Measurements from ENCODE around the gene SHISA5.
A peak's percentile ranks its signal among the peaks of the same experiment; 100 is the strongest.

Gene SHISA5

DNA sequence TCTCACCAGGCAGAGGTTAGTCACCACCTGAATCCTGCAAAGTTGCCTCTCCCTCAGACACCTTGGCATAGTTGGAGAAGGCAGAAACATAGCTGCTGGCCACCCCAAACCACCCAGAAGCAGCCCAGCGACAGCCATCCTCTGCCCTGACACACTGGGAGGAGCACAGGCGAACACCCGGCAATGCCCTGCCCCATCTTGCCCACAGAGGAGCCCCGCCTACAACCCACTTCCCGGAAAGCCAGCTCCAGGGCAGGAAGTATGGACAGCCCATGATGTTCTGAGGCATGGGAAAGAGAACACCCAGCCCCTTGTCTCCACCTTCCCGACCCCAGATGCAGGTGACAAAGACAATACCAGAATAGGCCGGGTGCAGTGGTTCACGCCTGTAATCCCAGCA lies 12.6 kb upstream of the SHISA5 start:
- Histone ChIP-seq H3K36me3 (no peaks in the 10 kb centered on the region), H3K4me3 (ENCODE audit: low read depth, low read length) (no peak overlapping the region), H3K27me3 (ENCODE audit: insufficient read depth, low read depth, severe bottlenecking) (no peaks in the 10 kb centered on the region), H3K27ac (no peak overlapping the region), H3K9me3 (ENCODE audit: severe bottlenecking) (no peaks in the 10 kb centered on the region)
- TF ChIP-seq, protein P1, sequence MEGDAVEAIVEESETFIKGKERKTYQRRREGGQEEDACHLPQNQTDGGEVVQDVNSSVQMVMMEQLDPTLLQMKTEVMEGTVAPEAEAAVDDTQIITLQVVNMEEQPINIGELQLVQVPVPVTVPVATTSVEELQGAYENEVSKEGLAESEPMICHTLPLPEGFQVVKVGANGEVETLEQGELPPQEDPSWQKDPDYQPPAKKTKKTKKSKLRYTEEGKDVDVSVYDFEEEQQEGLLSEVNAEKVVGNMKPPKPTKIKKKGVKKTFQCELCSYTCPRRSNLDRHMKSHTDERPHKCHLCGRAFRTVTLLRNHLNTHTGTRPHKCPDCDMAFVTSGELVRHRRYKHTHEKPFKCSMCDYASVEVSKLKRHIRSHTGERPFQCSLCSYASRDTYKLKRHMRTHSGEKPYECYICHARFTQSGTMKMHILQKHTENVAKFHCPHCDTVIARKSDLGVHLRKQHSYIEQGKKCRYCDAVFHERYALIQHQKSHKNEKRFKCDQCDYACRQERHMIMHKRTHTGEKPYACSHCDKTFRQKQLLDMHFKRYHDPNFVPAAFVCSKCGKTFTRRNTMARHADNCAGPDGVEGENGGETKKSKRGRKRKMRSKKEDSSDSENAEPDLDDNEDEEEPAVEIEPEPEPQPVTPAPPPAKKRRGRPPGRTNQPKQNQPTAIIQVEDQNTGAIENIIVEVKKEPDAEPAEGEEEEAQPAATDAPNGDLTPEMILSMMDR (IDR thresholded peaks at IDR 0.05; ENCODE audit: low read depth, low read length): no peak
- no peak for DNase-seq

DNA sequence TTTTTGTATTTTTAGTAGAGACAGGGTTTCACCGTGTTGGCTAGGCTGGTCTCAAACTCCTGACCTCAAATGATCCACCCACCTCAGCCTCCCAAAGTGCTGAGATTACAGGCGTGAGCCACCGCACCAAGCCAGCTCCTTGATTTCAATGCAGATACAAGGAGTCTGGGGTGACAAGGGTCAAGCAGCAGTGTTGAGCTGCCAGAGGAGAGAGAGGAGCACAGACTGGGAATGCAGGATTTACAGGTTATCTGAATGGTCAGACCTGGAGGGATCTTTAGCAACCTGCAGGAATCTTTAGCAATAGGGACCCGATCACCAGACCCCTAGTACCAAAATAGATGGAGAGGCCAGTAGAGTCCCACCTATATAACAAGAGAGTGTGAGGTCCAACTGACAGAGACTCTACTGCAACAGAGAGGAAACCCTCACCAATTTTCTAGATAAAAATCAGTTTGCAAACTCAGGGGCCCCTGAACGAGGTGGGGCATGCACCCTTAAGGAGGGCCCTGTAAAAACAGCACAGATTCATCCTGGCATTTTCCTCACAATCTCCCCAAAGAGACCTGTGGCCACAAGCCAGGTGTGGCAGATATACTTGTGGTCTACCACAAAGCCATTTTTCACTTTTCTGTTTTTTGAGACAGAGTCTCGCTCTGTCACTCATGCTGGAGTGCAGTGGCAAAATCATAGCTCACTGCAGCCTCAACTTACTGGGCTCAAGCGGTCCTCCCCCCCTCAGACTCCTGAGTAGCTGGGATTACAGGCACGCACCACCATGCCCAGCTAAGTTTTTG lies 10.7 kb upstream of the SHISA5 start:
- Histone ChIP-seq H3K9me3 (ENCODE audit: severe bottlenecking) (no peaks in the 10 kb centered on the region), H3K36me3 (no peaks in the 10 kb centered on the region)
- TF ChIP-seq, protein P1 (IDR thresholded peaks at IDR 0.05; ENCODE audit: low read depth, low read length): no peak

DNA sequence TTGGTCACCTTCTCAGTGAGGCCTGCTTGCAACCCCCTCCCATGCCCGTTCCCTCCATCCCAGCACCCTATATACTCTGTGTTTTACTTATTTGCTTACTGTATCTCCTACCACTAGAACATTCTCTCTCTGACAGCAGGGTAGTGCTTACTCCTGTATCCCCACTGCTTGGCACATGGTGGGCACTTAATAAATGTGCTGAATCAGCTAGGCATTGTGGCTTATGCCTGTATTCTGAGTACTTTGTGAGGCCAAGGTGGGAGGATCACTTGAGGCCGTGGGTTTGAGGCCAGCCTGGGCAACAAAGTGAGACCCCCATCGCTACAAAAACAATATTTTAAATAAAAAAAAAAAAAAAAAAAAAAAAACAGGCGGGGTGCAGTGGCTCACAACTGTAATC lies 7.6 kb upstream of the SHISA5 start:
- TF ChIP-seq, protein P1 (IDR thresholded peaks at IDR 0.05; ENCODE audit: low read depth, low read length): no peak
- H3K27me3 ChIP-seq (ENCODE audit: insufficient read depth, low read depth, severe bottlenecking): no peaks in the 10 kb centered on the region
- H3K27ac ChIP-seq: no peak overlapping the region
- H3K9me3 ChIP-seq (ENCODE audit: severe bottlenecking): no peaks in the 10 kb centered on the region
- H3K4me3 ChIP-seq (ENCODE audit: low read depth, low read length): no peak overlapping the region
- no peaks in the 10 kb centered on the region for H3K36me3 ChIP-seq
- no peak for DNase-seq

More for the DNA sequence above, 10.7 kb upstream of the SHISA5 start:
- no peak for DNase-seq
- Histone ChIP-seq H3K27me3 (ENCODE audit: insufficient read depth, low read depth, severe bottlenecking) (no peaks in the 10 kb centered on the region), H3K27ac (no peak overlapping the region), H3K4me3 (ENCODE audit: low read depth, low read length) (no peak overlapping the region)

DNA sequence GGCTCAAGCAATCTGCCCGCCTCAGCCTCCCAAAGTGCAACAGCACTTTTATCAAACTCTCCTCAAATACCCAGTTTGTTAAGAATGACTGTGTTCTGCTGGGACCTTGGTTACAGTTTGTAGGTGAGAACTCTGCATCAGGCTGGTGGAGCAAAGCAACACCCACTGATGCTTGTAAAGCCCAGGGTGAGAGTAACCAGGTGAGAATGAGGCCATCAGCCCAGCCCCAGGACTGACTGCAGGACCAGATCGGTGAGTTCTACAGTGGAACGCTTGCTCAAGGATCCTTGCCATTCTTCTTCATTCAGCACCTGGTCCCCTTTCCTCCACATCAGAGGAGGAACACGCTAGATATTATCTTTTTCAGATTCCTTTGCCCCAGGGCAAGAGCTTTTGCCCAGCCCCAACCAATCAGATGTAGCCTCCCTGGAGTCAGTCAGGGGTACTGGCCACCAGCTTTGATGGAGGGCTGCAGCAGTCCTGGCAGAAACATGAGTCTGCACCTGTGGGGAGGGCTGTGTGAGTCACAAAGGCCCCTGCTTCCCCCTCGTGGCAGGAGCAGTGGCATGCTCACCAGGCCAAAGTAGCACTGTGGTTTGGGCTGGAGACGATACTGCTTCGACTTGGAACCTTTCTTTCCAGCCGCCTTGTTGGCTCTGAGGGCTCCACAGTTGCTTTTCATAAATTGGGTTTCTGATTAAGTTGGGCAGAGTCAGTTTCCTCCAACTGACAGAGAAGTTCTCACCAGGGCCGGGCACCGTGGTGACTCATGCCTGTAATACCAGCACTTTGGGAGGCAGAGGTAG lies 3.5 kb upstream of the SHISA5 start:
- TF ChIP-seq, protein P1 (IDR thresholded peaks at IDR 0.05; ENCODE audit: low read depth, low read length): peak; percentile 98
- DNase-seq: peak; percentile 84
- H3K4me3 ChIP-seq (ENCODE audit: low read depth, low read length): no peak overlapping the region

DNA sequence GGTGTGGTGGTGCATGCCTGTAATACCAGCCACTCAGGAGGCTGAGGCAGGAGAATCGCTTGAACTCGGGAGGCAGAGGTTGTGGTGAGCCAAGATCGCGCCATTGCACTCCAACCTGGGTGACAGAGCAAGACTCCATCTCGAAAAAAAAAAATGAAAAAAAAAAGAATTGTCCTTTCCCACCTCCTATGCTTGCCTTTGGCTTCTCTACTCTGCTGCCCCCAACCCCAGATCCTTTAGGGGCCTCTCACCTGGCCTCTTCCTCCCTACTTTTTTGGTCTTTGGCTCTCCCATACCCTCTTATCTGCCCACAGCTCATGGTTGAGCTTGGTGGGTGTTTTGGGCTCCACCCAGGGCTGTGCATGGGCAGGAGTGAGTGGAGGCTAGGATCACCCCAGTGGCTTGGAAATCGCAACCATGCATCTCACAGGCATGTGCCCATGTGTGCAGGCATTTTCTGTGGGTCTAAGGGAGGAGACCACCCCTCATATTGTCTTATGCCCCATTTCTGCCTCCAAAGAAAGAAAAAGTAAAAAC lies 2.1 kb upstream of the SHISA5 start:
- no peak overlapping the region for H3K27ac ChIP-seq
- no peaks in the 10 kb centered on the region for H3K36me3 ChIP-seq
- no peak overlapping the region for H3K4me3 ChIP-seq (ENCODE audit: low read depth, low read length)
- H3K27me3 ChIP-seq (ENCODE audit: insufficient read depth, low read depth, severe bottlenecking): no peaks in the 10 kb centered on the region
- no peaks in the 10 kb centered on the region for H3K9me3 ChIP-seq (ENCODE audit: severe bottlenecking)
- no peak for DNase-seq
- TF ChIP-seq, protein P1 (IDR thresholded peaks at IDR 0.05; ENCODE audit: low read depth, low read length): no peak

More for the DNA sequence above, 3.5 kb upstream of the SHISA5 start:
- H3K36me3 ChIP-seq: no peaks in the 10 kb centered on the region
- no peaks in the 10 kb centered on the region for H3K27me3 ChIP-seq (ENCODE audit: insufficient read depth, low read depth, severe bottlenecking)
- no peaks in the 10 kb centered on the region for H3K9me3 ChIP-seq (ENCODE audit: severe bottlenecking)
- no peak overlapping the region for H3K27ac ChIP-seq
